HEK293 (cell line): ENCODE results near the gene ANKRD9.
A peak's percentile ranks its signal among the peaks of the same experiment; 100 is the strongest.

ENCODE experiments used
- CTCF ChIA-PET: fragments of 350-600 bp; formaldehyde crosslinking; extraction: SDS; loops from one replicate; lab custom pipeline; 2021; ENCODE audit warnings: antibody characterized with exemption; lab: Yijun Ruan, JAX
- POLR2A ChIA-PET: fragments of 300-600 bp; formaldehyde crosslinking; extraction: SDS; loops from one replicate; lab custom pipeline; 2020; ENCODE audit warnings: antibody characterized with exemption, inconsistent platforms; lab: Yijun Ruan, JAX
- H3K27ac ChIP-seq: fragments of 200-500 bp; sonication (Bioruptor generic); 2 replicates; pipeline ENCODE4 v1.5.1; 2014; ENCODE audit warnings: low read depth, low read length, control low read depth, inconsistent platforms; ENCODE audit errors: extremely low read depth
- H3K36me3 ChIP-seq, 2 experiments: fragments of 200-500 bp in 1 of 2; sonication (Bioruptor generic) in 1 of 2; 1 replicate in 1 of 2; 2 replicates in 1 of 2; pipeline ENCODE4 v1.5.1; 2014 to 2017; ENCODE audit warnings: inconsistent platforms in 2 of 2, low read length in 2 of 2; ENCODE audit not compliant: control insufficient read depth in 2 of 2, insufficient read depth in 1 of 2
- H3K4me1 ChIP-seq: fragments of 200-500 bp; sonication (Bioruptor generic); 2 replicates; pipeline ENCODE4 v1.5.1; 2014; ENCODE audit warnings: mild to moderate bottlenecking, low read length, inconsistent platforms; ENCODE audit not compliant: control insufficient read depth, insufficient read depth
- H3K4me3 ChIP-seq: 2 replicates; pipeline ENCODE4 v1.5.1; 2011; ENCODE audit warnings: low read depth, mild to moderate bottlenecking, control low read depth, low read length, moderate library complexity
- H3K9me3 ChIP-seq: fragments of 200-500 bp; sonication (Bioruptor generic); 2 replicates; pipeline ENCODE4 v1.5.1; 2014; ENCODE audit warnings: low read depth, low read length, inconsistent platforms; ENCODE audit not compliant: control insufficient read depth, insufficient read depth
- EGR2 ChIP-seq: fragments of 450-650 bp; formaldehyde crosslinking; IDR thresholded peaks from 2 replicates; pipeline ENCODE4 v1.5.1; 2016; ENCODE audit warnings: low read depth, missing biosample characterization, missing genetic modification characterization
- HOXA7 ChIP-seq: sonication (generic); formaldehyde crosslinking; IDR thresholded peaks from 2 replicates; pipeline ENCODE4 v1.8.1; 2022; ENCODE audit warnings: missing genetic modification reagents, borderline replicate concordance
- HOXD13 ChIP-seq: sonication (generic); formaldehyde crosslinking; IDR thresholded peaks from 2 replicates; pipeline ENCODE4 v1.8.0; 2022; ENCODE audit warnings: missing genetic modification reagents, borderline replicate concordance
- ZBTB26 ChIP-seq: fragments of 450-650 bp; formaldehyde crosslinking; optimal IDR thresholded peaks from 2 replicates; pipeline ENCODE3; 2016; ENCODE audit warnings: missing biosample characterization, mild to moderate bottlenecking, missing genetic modification characterization
- ZEB2 ChIP-seq: fragments of 450-650 bp; formaldehyde crosslinking; IDR thresholded peaks from 2 replicates; pipeline ENCODE4 v1.5.1; 2016; ENCODE audit warnings: missing biosample characterization, missing genetic modification characterization
- ZFHX2 ChIP-seq: fragments of 450-650 bp; formaldehyde crosslinking; conservative IDR thresholded peaks from 2 replicates; pipeline ENCODE4 v1.5.1; 2016; ENCODE audit warnings: missing biosample characterization, missing genetic modification characterization
- ZFP69B ChIP-seq: fragments of 450-650 bp; formaldehyde crosslinking; IDR thresholded peaks from 2 replicates; pipeline ENCODE4 v1.5.1; 2016; ENCODE audit warnings: missing biosample characterization, missing genetic modification characterization
- ZNF10 ChIP-seq: fragments of 450-650 bp; formaldehyde crosslinking; IDR thresholded peaks from 2 replicates; pipeline ENCODE4 v1.5.1; 2017; ENCODE audit warnings: missing biosample characterization, missing genetic modification characterization
- ZNF132 ChIP-seq: fragments of 450-650 bp; formaldehyde crosslinking; IDR thresholded peaks from 2 replicates; pipeline ENCODE4 v1.5.1; 2017; ENCODE audit warnings: missing biosample characterization, missing genetic modification characterization, borderline replicate concordance
- ZNF174 ChIP-seq: fragments of 450-650 bp; formaldehyde crosslinking; IDR thresholded peaks from 2 replicates; pipeline ENCODE4 v1.5.0; 2017; ENCODE audit warnings: missing biosample characterization, mild to moderate bottlenecking, missing genetic modification characterization
- ZNF202 ChIP-seq: fragments of 450-650 bp; formaldehyde crosslinking; IDR thresholded peaks from 2 replicates; pipeline ENCODE4 v1.5.1; 2016; ENCODE audit warnings: missing biosample characterization, missing genetic modification characterization, borderline replicate concordance
- ZNF23 ChIP-seq: fragments of 450-650 bp; formaldehyde crosslinking; IDR thresholded peaks from 2 replicates; pipeline ENCODE4 v1.5.1; 2016; ENCODE audit warnings: missing biosample characterization, missing genetic modification characterization, borderline replicate concordance
- ZNF280D ChIP-seq: fragments of 450-650 bp; formaldehyde crosslinking; IDR thresholded peaks from 2 replicates; pipeline ENCODE4 v1.5.1; 2016; ENCODE audit warnings: missing biosample characterization, missing genetic modification characterization
- ZNF394 ChIP-seq: fragments of 450-650 bp; formaldehyde crosslinking; IDR thresholded peaks from 2 replicates; pipeline ENCODE4 v1.5.1; 2016; ENCODE audit warnings: missing biosample characterization, missing genetic modification characterization, mild to moderate bottlenecking, moderate library complexity, borderline replicate concordance
- ZNF585B ChIP-seq: fragments of 450-650 bp; formaldehyde crosslinking; IDR thresholded peaks from 2 replicates; pipeline ENCODE4 v1.5.1; 2016; ENCODE audit warnings: missing biosample characterization, missing genetic modification characterization
- ZNF626 ChIP-seq: fragments of 450-650 bp; sonication (Bioruptor Pico); formaldehyde crosslinking; IDR thresholded peaks from 2 replicates; pipeline ENCODE4 v1.5.1; 2018; ENCODE audit warnings: missing biosample characterization, missing genetic modification characterization, inconsistent platforms
- ZSCAN23 ChIP-seq: fragments of 450-650 bp; formaldehyde crosslinking; IDR thresholded peaks from 2 replicates; pipeline ENCODE4 v1.5.1; 2016; ENCODE audit warnings: missing biosample characterization, missing genetic modification characterization
- ZSCAN5A ChIP-seq: fragments of 450-650 bp; formaldehyde crosslinking; IDR thresholded peaks from 2 replicates; pipeline ENCODE4 v1.5.1; 2016; ENCODE audit warnings: missing biosample characterization, missing genetic modification characterization
- ZXDB ChIP-seq: fragments of 450-650 bp; formaldehyde crosslinking; IDR thresholded peaks from 2 replicates; pipeline ENCODE4 v1.5.1; 2016; ENCODE audit warnings: missing biosample characterization, missing genetic modification characterization

ANKRD9 gene

GRCh38 chr14:102513899-102514772 is 4.6 kb upstream of the ANKRD9 start:
- Histone ChIP-seq H3K4me3 (no peak overlapping the region), H3K27ac (no peak overlapping the region), H3K4me1 (peaks cover 3% of the 10 kb centered on the region; the same call in 1 of the 2 replicates), H3K36me3 (no peaks in the 10 kb centered on the region), H3K9me3 (no peaks in the 10 kb centered on the region)
- TF ChIP-seq ZNF10 (tag by site-specific recombination), result peak; percentile 83
- TF ChIP-seq ZXDB, result no peak
- TF ChIP-seq ZBTB26 (tag by site-specific recombination), result no peak
- TF ChIP-seq ZSCAN5A (tag by site-specific recombination), result no peak
- no peak for TF ChIP-seq ZNF202 (tag by site-specific recombination)
- TF ChIP-seq ZNF280D, result no peak
- no peak for TF ChIP-seq ZNF394 (tag by site-specific recombination)
- no peak for TF ChIP-seq ZNF23 (tag by site-specific recombination)
- TF ChIP-seq ZFP69B (tag by site-specific recombination), result no peak
- TF ChIP-seq, all 188 proteins: peak for 1
- ChIA-PET POLR2A (no interaction called here), CTCF (interaction anchor here (3.9 kb wide), 1 partner anchor 76 kb away, joined by 30 read pairs; no protein-coding TSS in a partner anchor)

GRCh38 chr14:102512793-102513300 is 3.3 kb upstream of the ANKRD9 start:
- Histone ChIP-seq H3K4me3 (no peak overlapping the region), H3K9me3 (no peaks in the 10 kb centered on the region), H3K36me3 (peaks cover 0 to 3% of the 10 kb centered on the region in 2 experiments; a peak in 1 of 3 replicates), H3K27ac (no peak overlapping the region)
- CTCF ChIA-PET, result interaction anchor here (3.9 kb wide), 1 partner anchor 75 kb away, joined by 30 read pairs; no protein-coding TSS in a partner anchor
- TF ChIP-seq ZNF132, result no peak
- TF ChIP-seq ZNF626 (tag by site-specific recombination), result no peak
- no peak for TF ChIP-seq ZNF585B (tag by site-specific recombination)
- no peak for TF ChIP-seq EGR2
- TF ChIP-seq HOXA7 (CRISPR knock-in tag), result no peak
- TF ChIP-seq HOXD13 (CRISPR knock-in tag), result no peak
- no peak for TF ChIP-seq ZFHX2 (tag by site-specific recombination)
- TF ChIP-seq ZSCAN23 (tag by site-specific recombination), result no peak
- TF ChIP-seq ZNF174 (tag by site-specific recombination), result no peak
- TF ChIP-seq ZEB2 (tag by site-specific recombination), result no peak
- TF ChIP-seq, all 188 proteins: peak for 0
- POLR2A ChIA-PET, result no interaction called here
- peaks cover 3% of the 10 kb centered on the region; the same call in 1 of the 2 replicates for H3K4me1 ChIP-seq
